HG03108 (cell line): ENCODE data around the gene MKS1.
A peak's percentile ranks its signal among the peaks of the same experiment; 100 is the strongest.

Experiments
- ATAC-seq: cut with Tn5 transposase; IDR thresholded peaks from one replicate; pipeline ENCODE4 v1.9.1; 2021; ENCODE audit warnings: moderate library complexity; ENCODE audit not compliant: unreplicated experiment

The MKS1 gene

DNA sequence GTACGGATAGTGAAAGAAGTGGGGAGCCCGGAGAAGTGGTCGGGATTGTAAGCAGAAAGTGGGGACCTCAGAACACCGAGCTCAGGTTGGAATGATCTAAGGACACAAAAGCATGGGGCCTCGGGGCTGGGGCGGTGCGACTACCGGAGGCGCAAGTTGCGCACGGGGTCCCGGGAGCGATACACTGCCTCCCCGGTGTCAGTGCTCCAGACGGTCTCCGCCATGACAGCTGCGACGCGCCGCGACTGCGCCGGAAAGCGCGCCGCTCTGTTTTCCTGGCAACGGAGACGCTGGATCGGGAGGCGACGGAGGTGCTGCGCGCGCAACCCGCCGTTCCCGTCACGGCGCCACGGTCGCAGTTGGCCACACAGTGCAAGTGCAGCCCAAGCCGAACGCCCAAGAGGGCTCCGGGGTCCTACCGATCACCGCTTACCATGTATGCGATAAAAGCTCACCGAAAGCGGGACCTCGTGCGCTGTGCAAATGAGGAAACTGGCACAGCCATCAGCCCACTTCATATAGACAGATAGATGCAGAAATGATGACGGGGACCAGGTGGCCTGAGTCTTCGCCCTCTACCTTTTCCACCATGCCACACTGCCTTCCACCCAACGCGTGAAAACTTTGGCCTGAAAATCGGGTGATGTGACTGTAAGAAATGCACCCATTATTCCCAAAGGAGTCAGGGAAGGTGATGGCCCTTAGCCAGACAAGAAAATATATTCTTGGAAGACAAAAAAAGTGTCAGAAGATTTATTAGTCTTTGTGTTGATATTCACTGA, at the start of gene MKS1:
TSS of gene MKS1 (minus strand) at position 249 of the 782 bp plus-strand sequence. CDS start at position 224, 25 bp downstream.
- peak; percentile 94 for ATAC-seq

GRCh38 chr17:58268326-58268725, 49.3 kb upstream of the MKS1 start:
- no peak for ATAC-seq

DNA sequence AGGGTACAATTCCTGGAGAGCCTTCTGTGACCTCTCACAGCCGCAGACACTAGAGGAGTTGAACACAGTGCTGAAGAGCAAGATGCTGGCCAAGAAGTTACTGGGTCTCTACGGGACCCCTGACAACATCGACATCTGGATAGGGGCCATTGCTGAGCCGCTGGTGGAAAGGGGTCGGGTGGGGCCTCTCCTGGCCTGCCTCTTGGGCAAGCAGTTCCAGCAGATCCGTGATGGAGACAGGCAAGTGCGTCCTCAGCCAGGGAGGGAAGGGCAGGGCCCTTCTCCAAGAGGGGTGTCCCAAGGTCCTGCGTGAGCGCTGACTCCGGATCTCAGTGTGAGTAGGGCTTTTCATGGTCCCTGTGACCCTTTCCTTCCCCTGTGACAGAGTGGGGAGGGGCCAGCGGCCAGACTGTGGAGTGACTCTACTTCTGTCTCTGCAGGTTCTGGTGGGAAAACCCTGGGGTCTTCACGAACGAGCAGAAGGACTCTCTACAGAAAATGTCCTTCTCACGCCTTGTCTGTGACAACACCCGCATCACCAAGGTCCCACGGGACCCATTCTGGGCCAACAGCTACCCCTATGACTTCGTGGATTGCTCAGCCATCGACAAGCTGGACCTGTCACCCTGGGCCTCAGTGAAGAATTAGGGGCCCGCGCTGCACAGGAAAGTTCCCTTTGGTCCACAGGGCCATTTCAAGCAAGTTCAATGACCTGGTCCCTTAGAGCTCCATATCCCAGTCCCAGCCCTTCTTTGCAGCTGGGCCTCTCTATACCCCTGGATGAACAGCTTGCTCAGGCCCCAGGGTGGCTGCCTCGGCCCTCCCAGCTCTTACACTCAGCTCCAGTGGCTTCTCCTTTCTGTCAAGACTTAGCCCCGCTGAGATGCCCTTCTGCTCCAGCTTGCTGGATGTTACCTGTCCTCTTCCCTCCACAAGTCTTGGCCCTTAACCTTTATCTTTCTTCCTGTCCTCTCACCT, 48.6 kb upstream of the MKS1 start:
- no peak for ATAC-seq

DNA sequence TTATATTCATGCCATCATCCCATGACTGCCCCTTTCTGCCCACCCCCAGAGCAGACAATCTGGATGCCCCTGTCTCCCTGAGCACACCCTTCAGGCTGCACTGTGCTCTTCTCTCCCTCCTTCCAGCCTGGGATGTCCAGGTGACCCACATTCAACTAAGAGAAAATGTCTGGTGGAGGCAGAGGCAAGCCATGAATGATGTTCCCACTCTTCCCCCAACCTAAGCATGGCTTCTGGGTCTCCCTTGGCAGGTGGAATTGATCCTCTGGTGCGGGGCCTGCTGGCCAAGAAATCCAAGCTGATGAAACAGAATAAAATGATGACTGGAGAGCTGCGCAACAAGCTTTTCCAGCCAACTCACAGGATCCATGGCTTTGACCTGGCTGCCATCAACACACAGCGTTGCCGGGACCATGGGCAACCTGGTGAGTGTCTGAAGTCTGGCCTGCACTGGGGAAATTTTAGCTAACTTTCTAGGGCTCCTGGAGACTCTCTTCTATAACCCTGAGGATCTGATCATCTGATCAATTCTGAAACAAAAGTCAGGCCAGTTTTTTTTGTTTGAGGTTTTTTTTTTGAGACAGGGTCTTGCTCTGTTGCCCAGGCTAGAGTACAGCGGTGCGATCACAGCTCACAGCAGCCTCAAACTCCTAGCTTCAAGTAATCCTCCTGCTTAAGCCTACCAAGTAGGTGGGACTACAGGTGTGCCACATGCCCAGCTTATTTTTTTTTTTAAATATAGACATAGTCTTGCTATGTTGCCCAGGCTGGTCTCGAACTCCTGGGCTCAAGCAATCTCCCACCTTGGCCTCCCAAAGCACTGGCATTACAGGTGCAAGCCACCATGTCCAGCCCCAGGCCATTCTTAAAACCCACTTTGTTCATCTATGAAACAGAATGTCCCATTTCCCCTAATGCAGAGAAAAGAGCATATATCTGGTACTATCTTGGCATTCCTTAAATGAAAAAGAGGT, 47.1 kb upstream of the MKS1 start:
- no peak for ATAC-seq

DNA sequence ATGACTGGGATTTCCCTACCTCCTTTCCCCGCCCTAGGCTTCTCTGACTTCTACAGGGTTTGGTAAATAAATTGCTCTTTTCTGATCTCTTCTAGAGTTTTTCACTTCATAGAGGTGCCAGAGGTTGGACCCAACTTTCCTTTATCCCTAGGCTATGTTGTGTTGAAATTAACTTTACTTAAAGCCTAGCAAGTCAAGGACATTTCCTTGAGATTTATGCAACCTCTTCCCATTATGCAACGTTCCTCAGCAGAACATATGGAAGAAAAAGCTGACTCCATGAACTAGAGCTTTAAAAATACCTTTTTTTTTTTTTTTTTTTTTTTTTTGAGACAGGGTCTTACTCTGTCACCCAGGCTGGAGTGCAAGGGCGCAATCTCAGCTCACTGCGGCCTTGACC, 46.2 kb upstream of the MKS1 start:
- ATAC-seq: no peak

DNA sequence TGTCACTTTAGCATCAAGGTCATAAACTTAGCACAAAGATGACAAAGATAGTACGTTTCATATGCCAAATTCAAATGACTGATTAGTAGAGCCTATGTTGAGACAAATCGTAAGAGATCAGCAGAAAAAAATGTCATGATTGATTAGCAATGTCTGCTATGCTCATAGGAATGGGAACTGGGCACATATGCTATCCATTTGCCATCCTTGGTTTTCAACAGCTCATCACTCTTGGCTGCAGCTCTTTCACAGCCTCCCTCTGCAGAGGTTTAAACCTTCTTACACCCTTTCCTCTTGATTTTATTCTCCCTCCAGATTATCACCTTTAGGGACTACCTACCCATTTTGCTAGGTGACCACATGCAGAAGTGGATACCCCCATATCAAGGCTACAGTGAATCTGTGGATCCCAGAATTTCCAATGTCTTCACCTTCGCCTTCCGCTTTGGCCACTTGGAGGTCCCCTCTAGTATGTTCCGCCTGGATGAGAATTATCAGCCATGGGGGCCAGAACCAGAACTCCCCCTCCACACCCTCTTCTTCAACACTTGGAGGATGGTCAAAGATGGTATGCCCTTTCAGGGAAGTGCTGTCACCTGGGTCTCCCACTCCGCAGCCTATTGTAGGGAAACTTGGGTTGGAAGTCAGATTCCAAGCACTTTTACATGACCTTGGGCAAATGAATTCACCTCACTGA, 45.5 kb upstream of the MKS1 start:
- no peak for ATAC-seq

- no peak for ATAC-seq
These were observed 44.7 kb upstream of the MKS1 start for GRCh38 chr17:58263773-58264172.

GRCh38 chr17:58262149-58262548, 43.1 kb upstream of the MKS1 start:
- no peak for ATAC-seq

DNA sequence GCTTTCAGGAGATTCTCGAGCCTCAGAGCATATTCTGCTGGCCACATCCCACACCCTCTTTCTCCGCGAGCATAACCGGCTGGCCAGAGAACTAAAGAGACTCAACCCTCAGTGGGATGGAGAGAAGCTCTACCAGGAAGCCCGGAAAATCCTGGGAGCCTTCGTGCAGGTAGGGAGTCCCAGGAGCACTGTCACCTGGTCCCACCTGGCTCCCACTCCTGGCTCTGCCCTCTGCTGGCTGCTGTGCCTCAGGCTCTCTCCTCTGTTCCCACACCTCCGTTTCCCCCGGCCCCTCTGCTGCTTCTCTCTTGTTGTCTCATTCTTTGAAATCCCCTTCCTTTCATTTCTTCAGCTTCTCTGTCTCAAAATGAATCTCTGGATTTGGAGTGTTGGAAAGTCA, 35.7 kb upstream of the MKS1 start:
- ATAC-seq: no peak

DNA sequence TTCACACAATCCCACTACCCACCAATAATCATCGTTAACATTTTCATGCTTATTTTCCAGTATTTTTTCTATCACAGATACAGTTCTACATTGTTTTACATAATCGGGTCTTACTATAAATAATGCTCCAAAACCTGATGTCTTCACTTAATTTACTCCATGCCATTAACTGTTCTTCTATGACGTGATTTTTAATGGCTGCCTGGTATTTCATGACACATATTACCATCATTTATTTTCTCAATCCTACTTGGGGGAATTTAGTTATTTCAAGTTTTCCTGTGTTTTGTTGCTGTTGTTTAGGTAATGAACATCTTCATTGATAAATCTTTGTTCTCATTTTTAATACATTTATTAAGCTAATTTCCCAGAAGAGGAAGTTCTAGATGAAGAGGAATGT, 34.0 kb upstream of the MKS1 start:
- no peak for ATAC-seq

DNA sequence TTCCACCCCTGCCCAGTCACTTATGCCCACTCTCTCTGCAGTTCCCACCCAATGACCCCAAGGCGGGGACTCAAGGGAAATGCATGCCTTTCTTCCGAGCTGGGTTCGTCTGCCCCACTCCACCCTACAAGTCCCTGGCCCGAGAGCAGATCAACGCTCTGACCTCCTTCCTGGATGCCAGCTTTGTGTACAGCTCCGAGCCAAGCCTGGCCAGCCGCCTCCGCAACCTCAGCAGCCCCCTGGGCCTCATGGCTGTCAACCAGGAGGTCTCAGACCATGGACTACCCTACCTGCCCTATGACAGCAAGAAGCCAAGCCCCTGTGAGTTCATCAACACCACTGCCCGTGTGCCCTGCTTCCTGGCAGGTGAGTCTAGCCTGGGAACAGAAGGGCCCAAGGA, 33.1 kb upstream of the MKS1 start:
- no peak for ATAC-seq

- no peak for ATAC-seq
These were observed 31.4 kb upstream of the MKS1 start for GRCh38 chr17:58250344-58251011.

DNA sequence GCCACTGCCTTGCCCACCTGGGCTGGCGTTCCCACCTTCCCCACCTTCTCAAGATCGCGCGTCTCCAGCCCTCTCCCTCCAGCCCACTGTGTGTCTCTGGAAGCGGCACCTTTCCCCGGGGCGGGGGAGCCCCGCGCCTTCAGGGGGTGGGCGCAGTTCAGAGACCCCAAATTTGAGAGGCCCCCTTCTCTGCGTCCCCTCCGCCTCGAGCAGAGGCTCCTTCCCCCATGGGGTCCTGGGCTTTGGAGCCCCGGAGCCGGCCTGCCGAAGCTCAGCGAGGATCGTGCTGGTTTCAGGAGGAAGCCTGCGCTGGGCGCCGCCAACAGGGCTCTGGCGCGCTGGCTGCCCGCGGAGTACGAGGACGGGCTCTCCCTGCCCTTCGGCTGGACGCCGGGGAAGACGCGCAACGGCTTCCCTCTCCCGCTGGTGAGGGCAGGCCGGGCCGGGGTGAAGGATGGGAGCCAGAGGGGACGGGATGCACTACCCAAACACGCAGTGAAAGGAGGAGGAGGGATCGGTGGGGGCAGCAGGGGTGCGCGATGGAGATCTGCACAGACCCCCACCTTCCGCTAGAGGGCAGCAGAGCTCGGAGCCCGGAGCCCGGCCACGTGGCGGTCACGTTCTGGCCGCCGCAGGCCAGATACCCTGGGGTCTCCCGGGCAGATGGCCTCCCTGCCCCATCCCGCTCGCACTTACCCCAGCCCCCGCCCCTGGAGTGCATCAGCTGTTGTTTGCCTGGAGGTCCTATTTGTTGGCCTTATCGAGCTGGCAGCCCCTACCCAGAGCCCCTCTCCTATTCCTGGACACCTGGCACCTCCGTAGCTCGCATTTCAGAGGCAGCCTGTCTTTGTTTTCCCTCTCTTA, 30.4 kb upstream of the MKS1 start:
- ATAC-seq: no peak

DNA sequence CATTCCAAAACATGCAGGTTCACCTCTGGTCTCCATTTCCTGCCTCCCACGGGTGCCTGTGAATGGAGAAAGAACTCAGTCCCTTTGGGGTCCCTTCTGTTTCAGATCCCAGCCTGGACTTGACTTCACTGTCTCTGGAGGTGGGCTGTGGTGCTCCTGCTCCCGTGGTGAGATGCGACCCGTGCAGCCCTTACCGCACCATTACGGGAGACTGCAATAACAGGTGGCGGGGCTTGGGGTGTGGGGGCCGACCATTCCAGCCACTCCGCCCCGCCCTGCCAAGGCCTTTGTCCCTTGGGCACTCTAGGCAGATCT, 29.9 kb upstream of the MKS1 start:
- no peak for ATAC-seq

- ATAC-seq: no peak
These were observed 28.7 kb upstream of the MKS1 start for GRCh38 chr17:58247511-58248363.

DNA sequence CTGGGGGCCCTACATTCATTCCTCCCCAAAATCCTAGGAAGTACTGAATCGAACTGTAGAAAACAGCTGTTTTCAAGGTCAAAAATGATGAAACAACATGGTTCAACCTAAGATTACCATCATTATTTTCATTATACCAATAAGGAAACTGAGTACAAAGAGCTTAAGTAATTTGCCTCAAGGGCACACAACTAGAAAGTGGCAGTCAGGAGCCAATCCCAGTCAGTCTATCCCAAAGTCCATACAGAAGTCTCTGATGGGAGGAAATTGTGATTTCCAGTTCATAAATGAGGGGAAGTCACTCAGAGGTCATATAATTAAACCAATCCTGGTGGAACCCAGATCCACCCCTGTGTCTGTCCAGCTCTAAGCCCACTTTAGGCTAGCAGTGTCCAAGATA, 27.7 kb upstream of the MKS1 start:
- no peak for ATAC-seq

DNA sequence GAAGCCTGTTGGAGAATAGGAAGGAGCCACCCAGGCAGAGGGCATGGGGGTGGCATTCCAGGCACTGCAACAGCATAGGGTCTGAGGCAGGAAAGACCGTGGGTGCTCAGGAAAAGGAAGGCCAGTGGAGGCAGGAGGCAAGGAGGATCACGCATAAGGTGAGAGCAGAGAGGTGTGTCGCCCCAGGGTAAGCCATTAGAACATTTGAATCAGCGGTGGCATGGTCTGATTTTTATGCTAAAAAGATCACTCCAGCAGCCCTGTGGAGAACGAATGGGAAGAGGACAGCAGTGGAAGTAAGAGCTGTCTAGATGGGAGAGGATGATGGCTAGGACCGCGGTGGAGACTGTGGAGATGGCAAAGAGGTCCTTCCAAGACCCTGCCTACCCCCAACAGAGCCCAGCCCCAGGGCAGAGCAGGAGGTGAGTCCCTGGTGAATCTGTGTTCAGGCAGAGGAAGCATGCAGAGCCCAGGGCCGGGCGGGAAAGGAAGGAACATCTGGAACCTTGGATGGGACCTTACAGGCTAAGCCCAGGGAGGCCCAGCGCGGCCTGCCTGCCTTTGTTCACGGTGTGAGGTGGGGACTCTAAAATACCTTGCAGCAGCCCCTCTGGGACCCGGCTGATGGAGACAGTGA, 27.2 kb upstream of the MKS1 start:
- no peak for ATAC-seq
